ENCODE data around the gene HIVEP1. TPM values are rescaled to one million over a fixed set of nuclear protein-coding genes. Genes with fewer than 3 reads are reported as not detected.

The HIVEP1 gene
- total RNA-seq, 2 experiments from 2014 or later, result 22.1 to 22.6 TPM

DNA sequence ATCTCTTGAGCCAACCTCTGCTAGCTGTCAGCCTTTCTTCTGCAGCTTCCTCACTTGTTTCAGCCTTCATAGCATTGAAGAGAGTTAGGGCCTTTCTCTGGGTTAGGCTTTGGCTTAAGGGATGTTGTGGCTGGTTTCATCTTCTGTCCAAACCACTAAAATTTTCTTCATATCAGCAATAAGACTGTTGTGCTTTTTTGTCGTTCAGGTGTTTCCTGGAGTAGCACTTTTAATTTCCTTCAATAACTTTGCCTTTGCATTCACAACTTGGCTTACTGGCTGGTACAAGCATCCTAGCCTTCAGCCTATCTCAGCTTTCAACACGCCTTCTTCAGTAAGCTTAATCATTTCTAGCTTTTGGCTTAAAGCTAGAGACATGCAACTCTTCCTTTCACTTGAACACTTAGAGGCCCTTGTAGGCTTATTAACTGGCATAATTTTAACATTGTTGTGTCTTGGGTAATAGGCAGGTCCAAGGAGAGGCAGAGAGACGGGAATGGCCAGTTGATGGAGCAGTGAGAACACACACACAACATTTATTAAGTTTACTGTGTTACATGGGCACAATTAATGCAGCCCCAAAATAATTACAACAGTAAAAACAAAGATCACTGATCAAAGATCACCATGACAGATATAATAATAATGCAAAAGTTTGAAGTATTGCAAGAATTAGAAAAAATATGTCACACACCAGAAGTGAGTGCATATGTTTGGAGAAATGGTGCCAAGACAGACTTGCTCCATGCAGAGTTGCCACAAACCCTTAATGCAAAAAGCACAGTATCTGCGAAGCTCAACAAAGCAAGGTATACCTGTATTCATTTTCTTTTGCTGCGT lies 98.6 kb downstream of the HIVEP1 start:
- Histone ChIP-seq H3K4me1 (ENCODE audit: insufficient read depth, low read length, poor library complexity, severe bottlenecking) (peaks cover 19% of the 10 kb centered on the region), H3K4me2 (ENCODE audit: low read length) (no peak overlapping the region), H3K36me3 (ENCODE audit: insufficient read depth, low read length) (peaks cover 22% of the 10 kb centered on the region; the same call in 1 of the 2 replicates), H3K79me2 (ENCODE audit: insufficient read depth, low read depth, low read length) (no peaks in the 10 kb centered on the region), H3K27ac (ENCODE audit: low read depth, low read length, poor library complexity, severe bottlenecking) (no peak overlapping the region), H3K9me3 (ENCODE audit: low read length) (no peaks in the 10 kb centered on the region), H4K20me1 (ENCODE audit: insufficient read depth, low read length) (no peaks in the 10 kb centered on the region), H3K9me2 (ENCODE audit: insufficient read depth, low read length) (no peaks in the 10 kb centered on the region), H2AFZ (ENCODE audit: low read length) (no peak overlapping the region), H3K4me3 (ENCODE audit: low read depth, low read length, poor library complexity, severe bottlenecking) (no peak overlapping the region)
- intact Hi-C loops (cut with micrococcal nuclease; ENCODE audit: unreplicated experiment), result no loop called here
- ChIA-PET CTCF (ENCODE audit: unreplicated experiment) (no interaction called here), POLR2A (interaction anchor here (0.6 kb wide), 2 partner anchors 96 to 1445 kb away, joined by 3 read pairs; no protein-coding TSS in a partner anchor)
- no peak for DNase-seq (ENCODE audit: low spot score)
- no TSS peak for BruUV-seq (replicated peaks)
- TF ChIP-seq EZH2phosphoT487 (IDR thresholded peaks at IDR 0.05; ENCODE audit: borderline replicate concordance, low read depth, low read length), result no peak
- TF ChIP-seq, protein P1, sequence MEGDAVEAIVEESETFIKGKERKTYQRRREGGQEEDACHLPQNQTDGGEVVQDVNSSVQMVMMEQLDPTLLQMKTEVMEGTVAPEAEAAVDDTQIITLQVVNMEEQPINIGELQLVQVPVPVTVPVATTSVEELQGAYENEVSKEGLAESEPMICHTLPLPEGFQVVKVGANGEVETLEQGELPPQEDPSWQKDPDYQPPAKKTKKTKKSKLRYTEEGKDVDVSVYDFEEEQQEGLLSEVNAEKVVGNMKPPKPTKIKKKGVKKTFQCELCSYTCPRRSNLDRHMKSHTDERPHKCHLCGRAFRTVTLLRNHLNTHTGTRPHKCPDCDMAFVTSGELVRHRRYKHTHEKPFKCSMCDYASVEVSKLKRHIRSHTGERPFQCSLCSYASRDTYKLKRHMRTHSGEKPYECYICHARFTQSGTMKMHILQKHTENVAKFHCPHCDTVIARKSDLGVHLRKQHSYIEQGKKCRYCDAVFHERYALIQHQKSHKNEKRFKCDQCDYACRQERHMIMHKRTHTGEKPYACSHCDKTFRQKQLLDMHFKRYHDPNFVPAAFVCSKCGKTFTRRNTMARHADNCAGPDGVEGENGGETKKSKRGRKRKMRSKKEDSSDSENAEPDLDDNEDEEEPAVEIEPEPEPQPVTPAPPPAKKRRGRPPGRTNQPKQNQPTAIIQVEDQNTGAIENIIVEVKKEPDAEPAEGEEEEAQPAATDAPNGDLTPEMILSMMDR (conservative IDR thresholded peaks at IDR 0.05; ENCODE audit: low read length), result no peak

GRCh38 chr6:12111363-12111670 lies 99.2 kb downstream of the HIVEP1 start:
- H3K27ac ChIP-seq (ENCODE audit: low read depth, low read length, poor library complexity, severe bottlenecking), result no peak overlapping the region
- H3K4me1 ChIP-seq (ENCODE audit: insufficient read depth, low read length, poor library complexity, severe bottlenecking), result peaks cover 24% of the 10 kb centered on the region
- H3K79me2 ChIP-seq (ENCODE audit: insufficient read depth, low read depth, low read length), result no peaks in the 10 kb centered on the region
- TF ChIP-seq EZH2phosphoT487 (IDR thresholded peaks at IDR 0.05; ENCODE audit: borderline replicate concordance, low read depth, low read length), result no peak
- TF ChIP-seq, protein P1 (conservative IDR thresholded peaks at IDR 0.05; ENCODE audit: low read length), result no peak
- no peak overlapping the region for H3K4me3 ChIP-seq (ENCODE audit: low read depth, low read length, poor library complexity, severe bottlenecking)
- H2AFZ ChIP-seq (ENCODE audit: low read length), result no peak overlapping the region
- ChIA-PET CTCF (ENCODE audit: unreplicated experiment) (no interaction called here), POLR2A (interaction anchor here (0.6 kb wide), 1 partner anchor 1445 kb away, joined by 3 read pairs; no protein-coding TSS in a partner anchor)
- H3K9me3 ChIP-seq (ENCODE audit: low read length), result no peaks in the 10 kb centered on the region
- no peaks in the 10 kb centered on the region for H3K9me2 ChIP-seq (ENCODE audit: insufficient read depth, low read length)
- no TSS peak for BruUV-seq (replicated peaks)
- H3K36me3 ChIP-seq (ENCODE audit: insufficient read depth, low read length), result peaks cover 22% of the 10 kb centered on the region; the same call in 1 of the 2 replicates
- DNase-seq (ENCODE audit: low spot score), result no peak
- H3K4me2 ChIP-seq (ENCODE audit: low read length), result no peak overlapping the region
- H4K20me1 ChIP-seq (ENCODE audit: insufficient read depth, low read length), result no peaks in the 10 kb centered on the region
- intact Hi-C loops (cut with micrococcal nuclease; ENCODE audit: unreplicated experiment), result no loop called here

DNA sequence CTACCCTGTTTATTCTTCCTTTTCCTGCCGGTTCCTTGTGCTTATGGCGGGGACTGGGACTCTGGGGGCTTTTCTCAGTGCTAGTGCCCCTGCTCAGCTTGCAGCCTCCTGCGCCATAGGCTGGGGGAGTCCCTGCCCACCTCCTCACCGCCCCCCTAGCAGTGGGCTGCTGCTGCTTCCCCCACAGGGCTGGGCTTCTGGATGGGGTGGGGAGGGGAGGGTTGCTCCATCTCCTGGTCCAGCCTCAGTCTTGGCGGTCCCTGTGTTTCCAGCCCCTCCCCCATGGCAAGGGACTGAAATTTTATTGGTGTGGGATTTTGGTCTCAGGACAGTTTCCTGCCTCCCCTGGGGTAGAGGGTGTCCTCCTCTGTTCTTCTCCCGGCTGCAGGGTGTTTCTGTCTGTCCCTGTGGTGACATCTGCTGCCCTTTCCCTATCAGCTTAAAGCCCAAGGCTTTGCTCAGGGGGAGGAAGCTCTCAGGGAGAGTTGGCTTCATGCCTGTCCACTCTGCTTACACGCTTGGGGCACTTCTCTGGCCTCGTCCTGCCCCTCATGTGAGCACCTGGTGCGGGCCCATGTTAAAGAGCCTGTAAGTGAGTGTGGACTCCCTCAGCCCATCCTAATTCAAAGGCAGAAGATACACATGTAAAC lies 100.6 kb downstream of the HIVEP1 start:
- H3K4me1 ChIP-seq (ENCODE audit: insufficient read depth, low read length, poor library complexity, severe bottlenecking), result peaks cover 24% of the 10 kb centered on the region
- no peaks in the 10 kb centered on the region for H3K9me2 ChIP-seq (ENCODE audit: insufficient read depth, low read length)
- no TSS peak for BruUV-seq (replicated peaks)
- TF ChIP-seq EZH2phosphoT487 (IDR thresholded peaks at IDR 0.05; ENCODE audit: borderline replicate concordance, low read depth, low read length), result no peak
- TF ChIP-seq, protein P1 (conservative IDR thresholded peaks at IDR 0.05; ENCODE audit: low read length), result no peak
- intact Hi-C loops (cut with micrococcal nuclease; ENCODE audit: unreplicated experiment), result no loop called here
- H3K4me2 ChIP-seq (ENCODE audit: low read length), result no peak overlapping the region
- no peaks in the 10 kb centered on the region for H4K20me1 ChIP-seq (ENCODE audit: insufficient read depth, low read length)
- ChIA-PET CTCF (ENCODE audit: unreplicated experiment) (no interaction called here), POLR2A (no interaction called here)
- H3K4me3 ChIP-seq (ENCODE audit: low read depth, low read length, poor library complexity, severe bottlenecking), result no peak overlapping the region
- no peak overlapping the region for H2AFZ ChIP-seq (ENCODE audit: low read length)
- H3K27ac ChIP-seq (ENCODE audit: low read depth, low read length, poor library complexity, severe bottlenecking), result no peak overlapping the region
- H3K79me2 ChIP-seq (ENCODE audit: insufficient read depth, low read depth, low read length), result no peaks in the 10 kb centered on the region
- H3K36me3 ChIP-seq (ENCODE audit: insufficient read depth, low read length), result peaks cover 17% of the 10 kb centered on the region; the same call in 1 of the 2 replicates
- H3K9me3 ChIP-seq (ENCODE audit: low read length), result no peaks in the 10 kb centered on the region
- no peak for DNase-seq (ENCODE audit: low spot score)
